IMR-90 (cell line): ENCODE measurements around the gene DLG5.

ENCODE experiments used
- BHLHE40 ChIP-seq: fragments of 150-350 bp; IDR thresholded peaks from 2 replicates; pipeline ENCODE4 v1.6.1; 2016; ENCODE audit warnings: mild to moderate bottlenecking, low read depth, low read length
- CTCF ChIP-seq: conservative IDR thresholded peaks from 2 replicates; pipeline ENCODE4 v1.5.1; 2012; ENCODE audit warnings: mild to moderate bottlenecking, low read depth, low read length, improper control_type of control experiment
- ELK1 ChIP-seq: fragments of 150-350 bp; IDR thresholded peaks from 2 replicates; pipeline ENCODE4 v1.6.1; 2016; ENCODE audit warnings: low read depth, mild to moderate bottlenecking, low read length, moderate library complexity, borderline replicate concordance
- MAZ ChIP-seq: IDR thresholded peaks from 2 replicates; pipeline ENCODE4 v1.6.1; 2012; ENCODE audit warnings: low read depth, mild to moderate bottlenecking, low read length, improper control_type of control experiment, moderate library complexity, borderline replicate concordance
- MXI1 ChIP-seq: IDR thresholded peaks from 2 replicates; pipeline ENCODE4 v1.6.1; 2012; ENCODE audit warnings: low read depth, mild to moderate bottlenecking, low read length, moderate library complexity, borderline replicate concordance
- NFE2L2 ChIP-seq: fragments of 150-350 bp; IDR thresholded peaks from 2 replicates; pipeline ENCODE4 v1.6.1; 2016; ENCODE audit warnings: low read depth, mild to moderate bottlenecking, low read length
- POLR2A ChIP-seq: IDR thresholded peaks from 2 replicates; pipeline ENCODE4 v1.6.1; 2012; ENCODE audit warnings: mild to moderate bottlenecking, low read depth, low read length
- RAD21 ChIP-seq: IDR thresholded peaks from 2 replicates; pipeline ENCODE4 v1.6.1; 2012; ENCODE audit warnings: low read length, improper control_type of control experiment
- RCOR1 ChIP-seq: IDR thresholded peaks from 2 replicates; pipeline ENCODE4 v1.6.1; 2012; ENCODE audit warnings: mild to moderate bottlenecking, low read length, improper control_type of control experiment; ENCODE audit not compliant: insufficient replicate concordance
- RFX5 ChIP-seq: IDR thresholded peaks from 2 replicates; pipeline ENCODE4 v1.8.0; 2012; ENCODE audit warnings: low read depth, mild to moderate bottlenecking, low read length, moderate library complexity
- SMC3 ChIP-seq: fragments of 150-350 bp; IDR thresholded peaks from 2 replicates; pipeline ENCODE4 v1.6.1; 2016; ENCODE audit warnings: low read depth, mild to moderate bottlenecking, antibody characterized with exemption, low read length, moderate library complexity
- USF2 ChIP-seq: fragments of 150-350 bp; IDR thresholded peaks from 2 replicates; pipeline ENCODE4 v1.6.1; 2017; ENCODE audit warnings: mild to moderate bottlenecking, antibody characterized with exemption, low read length, low read depth

- TF ChIP-seq RAD21 (no peak), SMC3 (no peak), POLR2A (no peak), USF2 (no peak), CTCF (no peak), RFX5 (no peak), RCOR1 (no peak), ELK1 (no peak), NFE2L2 (no peak), MXI1 (no peak), BHLHE40 (no peak), MAZ (no peak)
These were observed 38.2 kb downstream of the DLG5 start for GRCh38 chr10:77888356-77888703.
